Posterior vena cava (tissue), 2 donors: Measurements from ENCODE around the gene TAF1D. TPM values are rescaled to one million over a fixed set of nuclear protein-coding genes. Genes with fewer than 3 reads are reported as not detected.
"Not testable (repeated sequence)": the region's sequence is repeated elsewhere in the genome, so short reads cannot be mapped to it uniquely, and the experiment has no call there.

ENCODE experiments used
- DNase-seq: peaks from one replicate; pipeline ENCODE4 v3.0.0-alpha.2; 2020; ENCODE audit warnings: low spot score
- intact Hi-C, 2 donors: fragments of 100-400 bp; cut with DNase I; formaldehyde crosslinking; loops; one replicate each; pipeline versions ENCODE4 v1.14.1 to v1.14.2; 2022 to 2023
- total RNA-seq, 2 donors: library from RNA; stranded (reverse); fragmentation: NEBNext Ultra II Directional; extraction: Animal tissue kit (Norgen Biotek cat#: 25700); gene quantifications; one replicate each; pipeline ENCODE4 v1.2.1, GENCODE V29; 2021
- donor health status: DM: yes; HTN: yes; CAD: no.
- donor health status: DM: yes; HTN: yes; CAD: no.

Gene TAF1D
- total RNA-seq, 2 donors from 2014 or later = 72.5 to 98.5 TPM

DNA sequence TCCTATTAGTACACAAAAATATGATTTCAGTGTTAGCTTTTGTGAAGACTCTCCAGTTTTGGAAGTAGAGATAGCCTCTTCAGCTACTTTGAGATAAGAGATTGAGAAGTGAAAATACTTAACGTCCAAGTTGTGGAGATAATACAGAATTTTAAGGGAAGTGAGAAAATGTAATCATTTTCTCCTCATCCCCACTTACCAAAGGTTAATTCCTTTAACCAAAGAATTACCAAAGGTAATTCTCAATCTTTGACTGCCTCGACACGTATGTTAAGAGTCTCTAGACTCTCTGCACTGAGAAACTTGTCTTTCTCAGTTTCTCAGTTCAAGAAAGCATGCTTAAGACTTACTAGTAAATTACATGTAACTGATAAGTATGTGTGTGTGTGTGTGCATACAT is 15.5 kb upstream of the TAF1D start:
- intact Hi-C loops = no loop called here
- DNase-seq = no peak

GRCh38 chr11:93753241-93753640 is 11.9 kb upstream of the TAF1D start:
- intact Hi-C loops = no loop called here
- DNase-seq = no peak

DNA sequence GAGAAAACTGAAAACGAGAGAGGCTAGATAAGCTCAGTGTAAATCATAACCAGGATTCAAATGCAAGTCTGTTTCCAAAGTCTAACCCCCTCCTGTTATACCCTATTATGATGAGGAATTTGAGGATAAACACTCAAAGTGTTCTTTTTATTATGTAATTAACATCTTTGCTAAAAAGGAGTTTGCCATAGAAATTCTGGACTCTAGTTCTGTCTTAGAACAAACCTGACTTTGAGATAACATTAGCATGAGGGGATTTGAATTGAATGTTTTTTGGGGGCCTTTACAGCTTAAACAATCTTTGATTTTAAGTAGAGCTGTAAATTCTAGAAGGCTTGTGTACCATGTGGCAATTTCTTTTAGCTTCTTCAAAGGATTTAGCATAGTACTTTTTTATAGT is 9.7 kb upstream of the TAF1D start:
- intact Hi-C loops = no loop called here

DNA sequence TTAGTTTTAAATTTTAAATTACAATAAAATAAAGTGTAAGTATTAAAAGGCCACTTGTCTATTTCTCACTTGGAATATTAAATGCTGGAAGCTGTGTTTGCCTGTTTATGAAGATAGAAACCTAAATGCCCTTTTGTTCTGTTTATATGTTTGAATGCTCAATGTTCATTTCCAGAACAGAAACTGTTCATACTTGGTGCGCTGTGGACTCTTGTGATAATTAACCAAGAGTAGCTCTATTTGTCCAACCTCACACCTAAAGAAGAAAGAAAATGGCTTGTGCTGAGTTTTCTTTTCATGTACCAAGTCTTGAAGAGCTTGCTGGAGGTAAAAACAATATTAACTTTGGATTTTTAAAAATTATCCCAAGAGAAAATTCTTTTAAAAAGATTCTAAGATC is 5.8 kb upstream of the TAF1D start:
- no peak for DNase-seq
- intact Hi-C loops = no loop called here

More for the DNA sequence above, 9.7 kb upstream of the TAF1D start:
- no peak for DNase-seq

DNA sequence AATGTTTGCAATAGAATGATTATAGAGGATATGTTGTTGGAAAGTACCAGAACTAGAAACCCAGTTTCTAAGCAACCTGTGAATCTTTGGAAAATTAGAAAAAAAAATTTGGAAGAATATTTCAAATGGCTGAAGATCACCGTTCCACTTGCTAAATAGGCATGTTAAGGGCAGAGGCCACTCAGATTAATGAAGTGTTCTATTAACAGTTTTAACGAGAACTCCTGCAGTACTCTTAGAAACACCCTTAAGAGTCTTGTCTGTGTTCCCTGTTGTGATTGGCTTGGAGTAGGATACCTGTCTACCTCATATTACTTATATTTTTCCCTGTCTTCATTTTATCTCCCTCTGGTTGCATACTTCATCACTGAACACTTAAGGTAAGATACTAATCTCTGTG is 4.8 kb upstream of the TAF1D start:
- no peak for DNase-seq
- intact Hi-C loops = no loop called here

- intact Hi-C loops, DNase-seq: not testable (repeated sequence)
These were observed 3.9 kb upstream of the TAF1D start for GRCh38 chr11:93745005-93745755.

GRCh38 chr11:93744669-93745004 is 3.3 kb upstream of the TAF1D start:
- no peak for DNase-seq

DNA sequence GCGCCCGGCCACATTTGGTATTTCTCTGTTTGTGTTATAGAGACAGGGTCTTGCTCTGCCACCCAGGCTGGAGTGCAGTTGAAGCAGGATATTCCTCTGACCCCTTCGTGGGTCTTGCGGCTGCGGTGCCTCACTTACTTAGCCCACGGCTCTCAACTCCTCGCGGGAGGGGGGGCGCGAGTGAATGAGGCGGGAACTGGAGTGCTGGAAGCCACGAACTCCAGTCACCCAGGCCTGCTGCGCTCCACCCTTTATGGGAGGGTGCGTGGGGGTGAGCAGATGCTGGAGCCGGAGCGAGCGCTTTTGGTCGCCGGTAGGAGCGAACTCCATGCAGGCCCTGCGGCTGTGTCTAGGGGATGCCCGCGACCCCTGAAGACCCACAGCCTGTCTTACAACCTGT is 2.0 kb upstream of the TAF1D start:
- intact Hi-C loops = loop anchor here in 1 of 2 donors (5.0 kb wide), 1 partner anchor 39 kb away; the partner anchor contains the start of gene MED17

More at GRCh38 chr11:93744669-93745004, 3.3 kb upstream of the TAF1D start:
- intact Hi-C loops = loop anchor here in 1 of 2 donors (5.0 kb wide), 1 partner anchor 38 kb away; the partner anchor contains the start of gene MED17

DNA sequence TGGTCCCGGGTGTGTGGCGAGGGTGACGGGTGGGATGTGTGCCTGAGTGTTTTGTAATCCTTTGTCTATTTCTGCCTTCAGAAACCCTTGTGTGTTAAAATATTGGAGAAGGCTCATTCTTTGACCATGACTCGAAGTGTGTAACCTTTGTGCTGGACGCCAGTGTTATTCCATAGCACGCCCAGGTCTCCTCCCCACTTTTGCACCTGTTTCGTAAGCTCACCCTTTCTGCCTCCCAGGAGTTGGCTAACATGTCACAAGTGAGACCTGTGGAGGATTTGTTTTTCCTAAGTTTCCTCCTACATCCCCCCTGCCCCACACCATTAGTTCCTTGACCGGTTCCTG is 559 bp upstream of the TAF1D start:
- intact Hi-C loops = loop anchor here in 1 of 2 donors (5.0 kb wide), 1 partner anchor 40 kb away; the partner anchor contains the start of gene MED17
- no peak for DNase-seq

More for the DNA sequence above, 2.0 kb upstream of the TAF1D start:
- no peak for DNase-seq

- DNase-seq = peak; percentile 90
- intact Hi-C loops = loop anchor here in 1 of 2 donors (5.0 kb wide), 1 partner anchor 42 kb away; the partner anchor contains the start of gene MED17
These were observed 583 bp downstream of the TAF1D start for GRCh38 chr11:93740730-93741093.

DNA sequence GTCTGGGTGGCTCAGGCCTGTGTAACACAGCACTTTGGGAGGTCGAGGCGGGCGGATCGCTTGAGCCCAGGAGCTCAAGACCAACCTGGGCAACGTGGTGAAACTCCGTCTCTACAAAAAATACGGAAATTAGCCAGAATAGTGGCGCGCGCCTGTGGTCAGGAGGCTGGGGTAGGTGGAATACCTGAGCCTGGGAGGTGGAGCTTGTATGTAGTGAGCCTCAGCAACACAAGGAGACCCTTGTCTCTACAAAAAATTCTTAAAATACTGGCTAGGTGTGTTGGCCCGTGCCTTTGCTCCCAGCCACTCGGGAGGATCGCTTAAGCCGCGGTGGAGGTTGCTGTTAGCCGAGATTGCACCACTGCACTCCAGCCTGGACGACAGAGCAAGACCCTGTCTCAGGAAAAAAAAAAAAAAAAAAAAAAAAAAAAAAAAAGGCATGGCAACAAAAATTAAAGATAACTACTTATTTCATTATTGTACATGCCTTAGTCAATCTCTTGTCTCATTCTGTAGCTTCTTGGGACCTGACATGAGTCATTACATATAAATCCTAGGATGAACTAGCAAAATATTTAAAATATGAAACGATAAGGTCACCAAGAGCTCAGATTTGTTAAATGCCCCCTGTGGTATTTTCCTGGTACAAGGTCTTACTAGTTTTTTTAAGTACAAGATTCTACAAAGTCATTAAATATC is 1.1 kb downstream of the TAF1D start:
- peak; percentile 76 for DNase-seq
- intact Hi-C loops = loop anchor here in 1 of 2 donors (5.0 kb wide), 1 partner anchor 42 kb away; the partner anchor contains the start of gene MED17

DNA sequence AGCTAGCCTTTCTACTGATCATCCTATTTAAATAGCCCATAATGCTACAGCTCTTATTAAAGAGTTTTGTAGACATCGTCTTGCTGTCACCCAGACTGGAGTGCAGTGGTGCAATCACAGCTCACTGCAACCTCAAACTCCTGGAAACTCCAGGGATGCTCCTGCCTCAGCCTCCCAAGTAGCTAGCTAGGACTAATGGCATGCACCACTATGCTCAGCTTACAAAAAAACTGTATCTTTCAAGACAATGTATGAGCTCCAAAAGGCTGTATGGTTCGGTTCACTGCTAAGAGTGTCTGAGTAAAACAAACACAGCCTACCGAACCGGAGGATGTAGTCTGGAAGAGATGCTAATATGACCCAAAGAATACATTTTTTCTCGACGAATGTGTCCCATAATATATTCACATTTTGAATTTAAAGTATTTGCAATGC is 2.6 kb downstream of the TAF1D start:
- intact Hi-C loops = no loop called here
- DNase-seq = peak; percentile 18

DNA sequence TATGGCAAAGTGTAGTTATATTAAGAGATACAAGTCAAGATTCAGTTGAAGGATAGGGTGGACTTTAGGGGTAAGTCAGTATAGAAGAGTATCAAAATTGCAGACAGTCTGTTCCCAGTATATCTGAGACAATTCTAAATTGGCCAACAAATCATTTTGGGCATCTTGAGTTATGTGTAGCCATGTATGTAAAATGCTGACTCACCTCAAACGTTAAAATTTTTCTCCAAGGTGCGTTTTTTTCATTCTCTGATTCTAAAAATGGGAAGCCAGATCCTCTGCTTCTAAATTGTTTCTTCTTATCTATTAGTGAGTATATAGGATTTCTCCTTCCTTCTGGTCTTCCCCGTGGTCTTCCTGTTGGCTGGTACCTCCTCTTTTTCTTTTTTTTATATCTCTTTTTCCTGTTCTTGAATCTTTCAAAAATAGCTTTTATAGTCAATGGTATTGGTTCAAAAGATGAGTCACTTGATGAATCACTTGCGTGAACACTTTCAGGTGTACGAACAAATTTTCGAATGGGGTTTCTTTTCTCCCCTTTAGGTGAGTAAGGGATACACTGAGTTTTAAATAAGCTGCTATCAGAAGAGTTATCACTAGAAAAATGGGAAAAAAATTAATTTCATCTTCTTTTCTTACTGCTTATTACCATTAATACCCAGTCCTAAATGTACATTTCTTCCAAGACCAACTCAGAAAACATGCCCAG is 3.2 kb downstream of the TAF1D start:
- intact Hi-C loops = no loop called here
- no peak for DNase-seq

GRCh38 chr11:93736129-93736528 is 5.2 kb downstream of the TAF1D start:
- intact Hi-C loops = no loop called here
- DNase-seq = no peak

GRCh38 chr11:93735627-93736026 is 5.7 kb downstream of the TAF1D start:
- no peak for DNase-seq
- intact Hi-C loops = no loop called here

DNA sequence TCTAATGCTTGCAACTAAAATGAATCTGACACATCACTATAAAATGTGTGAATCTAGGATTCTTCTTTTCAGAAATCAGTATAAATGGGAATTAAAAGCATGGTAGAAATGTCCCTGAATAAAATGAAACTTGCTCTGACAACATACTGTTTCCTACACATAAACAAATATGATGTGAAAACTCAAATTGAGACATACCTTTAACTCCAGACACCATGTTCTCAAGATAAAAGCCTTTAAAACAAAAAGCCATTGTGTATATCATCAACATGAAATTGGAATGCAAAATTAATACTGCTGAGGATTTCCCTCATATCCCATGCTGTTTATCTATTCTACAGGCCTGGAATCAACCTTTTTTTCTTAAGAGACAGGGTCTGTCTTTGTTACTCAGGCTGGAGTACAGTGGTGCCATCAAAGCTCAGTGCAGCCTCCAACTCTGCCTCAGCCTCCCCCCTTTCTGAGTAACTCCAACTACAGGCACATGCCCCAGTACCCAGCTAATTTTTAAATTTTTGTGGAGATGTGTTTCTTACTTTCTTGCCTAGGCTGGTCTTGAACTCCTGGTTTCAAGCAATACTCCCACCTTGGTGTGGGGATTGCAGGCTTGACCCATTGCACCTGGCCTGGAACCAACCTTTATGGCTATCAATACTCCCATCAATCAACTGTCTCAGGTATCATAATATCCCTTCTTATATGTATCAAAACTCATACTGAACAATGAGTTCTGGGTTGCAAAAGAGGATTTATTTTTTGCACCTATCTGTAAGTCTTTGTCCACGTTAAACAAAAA is 6.7 kb downstream of the TAF1D start:
- DNase-seq = peak; percentile 23
- intact Hi-C loops = no loop called here

GRCh38 chr11:93733474-93733873 is 7.8 kb downstream of the TAF1D start:
- no peak for DNase-seq
- intact Hi-C loops = no loop called here

DNA sequence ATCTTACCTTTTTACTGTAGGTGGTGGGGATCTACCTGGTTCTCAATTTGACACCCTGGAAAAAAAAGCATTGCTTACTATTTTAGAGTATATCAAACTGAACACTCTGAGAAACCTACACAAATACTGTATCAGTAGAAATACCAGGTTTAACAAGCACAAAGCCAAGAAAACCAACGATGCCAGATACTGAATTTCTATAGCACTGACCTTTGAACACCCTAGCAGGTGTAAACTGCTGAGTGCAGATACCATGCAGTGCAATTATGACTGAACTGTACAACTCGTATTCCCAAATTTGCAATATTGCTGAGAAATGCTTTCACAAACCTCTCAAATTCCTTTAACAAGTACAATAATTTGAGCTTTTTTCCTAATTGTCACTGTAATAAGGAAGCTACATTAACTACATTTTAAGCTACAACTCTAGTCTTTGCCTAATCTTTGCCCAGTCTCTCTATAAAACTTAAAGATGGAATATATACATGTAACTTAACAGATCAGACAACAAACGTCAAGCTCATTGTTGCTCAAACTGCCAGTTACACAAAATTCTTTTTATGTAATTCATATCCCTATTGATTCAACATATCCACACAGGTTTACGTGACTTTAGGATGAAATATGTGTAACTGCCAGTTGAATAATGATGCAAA is 8.9 kb downstream of the TAF1D start:
- no peak for DNase-seq
- intact Hi-C loops = no loop called here
